Mesenteric fat pad (tissue), 1 donor: ENCODE data around the gene C15orf62. TPM values are rescaled to one million over a fixed set of nuclear protein-coding genes. Genes with fewer than 3 reads are reported as not detected.
A peak's percentile ranks its signal among the peaks of the same experiment; 100 is the strongest.

Source experiments
- DNase-seq: peaks from one replicate; pipeline ENCODE4 v3.0.0-alpha.2; 2020; ENCODE audit warnings: low spot score
- total RNA-seq: library from RNA; stranded (reverse); fragmentation: NEBNext Ultra II Directional; extraction: Animal tissue kit (Norgen Biotek cat#: 25700); gene quantifications from one replicate; pipeline ENCODE4 v1.2.1, GENCODE V29; 2021
- donor health status: DM: yes; HTN: yes; CAD: no.

Gene C15orf62
- total RNA-seq, 1 donor from 2014 or later: 0.19 TPM

- DNase-seq: no peak
Measured at GRCh38 chr15:40755812-40756208, 14.0 kb upstream of the C15orf62 start.

- no peak for DNase-seq
Measured at GRCh38 chr15:40756938-40757337, 12.8 kb upstream of the C15orf62 start.

- no peak for DNase-seq
Measured at GRCh38 chr15:40759961-40760360, 9.8 kb upstream of the C15orf62 start.

- DNase-seq: peak; percentile 92
Measured at GRCh38 chr15:40762919-40763800, 6.6 kb upstream of the C15orf62 start.

GRCh38 chr15:40763801-40764628 lies 5.8 kb upstream of the C15orf62 start, which contains the start of gene GCHFR:
TSS of gene GCHFR (plus strand) at chr15:40764068. CDS start at chr15:40764181, 113 bp downstream.
- peak; percentile 94 for DNase-seq

- DNase-seq: no peak
Measured at GRCh38 chr15:40764629-40765103, 5.1 kb upstream of the C15orf62 start.

GRCh38 chr15:40766194-40766815 lies 3.5 kb upstream of the C15orf62 start:
- DNase-seq: no peak

- no peak for DNase-seq
Measured at GRCh38 chr15:40766906-40767837, 2.6 kb upstream of the C15orf62 start.

GRCh38 chr15:40767838-40768500 lies 1.8 kb upstream of the C15orf62 start:
- no peak for DNase-seq

- DNase-seq: no peak
Measured at GRCh38 chr15:40768521-40769273, 1.1 kb upstream of the C15orf62 start.

- no peak for DNase-seq
Measured at GRCh38 chr15:40770147-40770721, 454 bp downstream of the C15orf62 start.

- DNase-seq: no peak
Measured at GRCh38 chr15:40771242-40771641, 1.5 kb downstream of the C15orf62 start.

- no peak for DNase-seq
Measured at GRCh38 chr15:40772014-40772413, 2.2 kb downstream of the C15orf62 start.

- DNase-seq: no peak
Measured at GRCh38 chr15:40773496-40773895, 3.7 kb downstream of the C15orf62 start.

- DNase-seq: no peak
Measured at GRCh38 chr15:40773902-40774301, 4.1 kb downstream of the C15orf62 start.

- no peak for DNase-seq
Measured at GRCh38 chr15:40775007-40775406, 5.2 kb downstream of the C15orf62 start.

- DNase-seq: no peak
Measured at GRCh38 chr15:40775740-40776536, 6.2 kb downstream of the C15orf62 start.
